ENCODE results near the gene TRANK1.
A peak's percentile ranks its signal among the peaks of the same experiment; 100 is the strongest.

TRANK1 gene

GRCh38 chr3:36876181-36876936 lies 68.5 kb downstream of the TRANK1 start:
- no peaks in the 10 kb centered on the region for H3K36me3 ChIP-seq (ENCODE audit: insufficient read depth)
- H3K27me3 ChIP-seq (ENCODE audit: insufficient read depth, low read depth), result no peaks in the 10 kb centered on the region
- H3K27ac ChIP-seq, result peak overlapping the region; percentile 58
- peak overlapping the region; percentile 7; the same call in 1 of the 2 replicates for H2AFZ ChIP-seq (ENCODE audit: low read depth)
- peak overlapping the region; percentile 9; the same call in 1 of the 2 replicates for H3K9ac ChIP-seq
- H4K20me1 ChIP-seq (ENCODE audit: insufficient read depth), result no peaks in the 10 kb centered on the region
- TF ChIP-seq, protein P1, sequence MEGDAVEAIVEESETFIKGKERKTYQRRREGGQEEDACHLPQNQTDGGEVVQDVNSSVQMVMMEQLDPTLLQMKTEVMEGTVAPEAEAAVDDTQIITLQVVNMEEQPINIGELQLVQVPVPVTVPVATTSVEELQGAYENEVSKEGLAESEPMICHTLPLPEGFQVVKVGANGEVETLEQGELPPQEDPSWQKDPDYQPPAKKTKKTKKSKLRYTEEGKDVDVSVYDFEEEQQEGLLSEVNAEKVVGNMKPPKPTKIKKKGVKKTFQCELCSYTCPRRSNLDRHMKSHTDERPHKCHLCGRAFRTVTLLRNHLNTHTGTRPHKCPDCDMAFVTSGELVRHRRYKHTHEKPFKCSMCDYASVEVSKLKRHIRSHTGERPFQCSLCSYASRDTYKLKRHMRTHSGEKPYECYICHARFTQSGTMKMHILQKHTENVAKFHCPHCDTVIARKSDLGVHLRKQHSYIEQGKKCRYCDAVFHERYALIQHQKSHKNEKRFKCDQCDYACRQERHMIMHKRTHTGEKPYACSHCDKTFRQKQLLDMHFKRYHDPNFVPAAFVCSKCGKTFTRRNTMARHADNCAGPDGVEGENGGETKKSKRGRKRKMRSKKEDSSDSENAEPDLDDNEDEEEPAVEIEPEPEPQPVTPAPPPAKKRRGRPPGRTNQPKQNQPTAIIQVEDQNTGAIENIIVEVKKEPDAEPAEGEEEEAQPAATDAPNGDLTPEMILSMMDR (conservative IDR thresholded peaks at IDR 0.05; ENCODE audit: low read depth, low read length), result no peak
- no peaks in the 10 kb centered on the region for H3K79me2 ChIP-seq (ENCODE audit: insufficient read depth, low read depth)
- H3K4me1 ChIP-seq (ENCODE audit: low read depth, poor library complexity, severe bottlenecking), result peaks cover 32% of the 10 kb centered on the region
- H3K4me2 ChIP-seq, result peak overlapping the region; percentile 49
- no peak overlapping the region for H3K4me3 ChIP-seq (IDR thresholded peaks at IDR 0.05; ENCODE audit: insufficient read depth, low read depth, low read length)

DNA sequence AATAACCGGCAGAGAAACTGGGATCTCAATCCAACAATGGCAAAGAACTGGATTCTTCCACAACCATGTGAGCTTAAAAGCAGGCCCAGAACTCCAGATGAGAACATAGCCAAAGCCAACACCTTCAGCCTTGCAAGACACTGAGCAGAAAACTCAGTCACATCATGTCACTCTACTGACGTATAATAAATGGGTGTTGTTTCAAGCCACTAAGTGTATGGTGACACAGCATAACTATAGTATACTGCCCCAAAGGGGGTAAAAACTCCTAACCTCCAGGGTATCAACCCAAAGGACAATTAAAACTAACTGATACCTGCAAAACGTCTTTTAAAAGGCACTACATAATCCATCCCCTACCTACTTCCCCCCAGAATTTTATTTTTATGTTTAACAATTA lies 69.5 kb downstream of the TRANK1 start:
- Histone ChIP-seq H3K4me2 (no peak overlapping the region), H4K20me1 (ENCODE audit: insufficient read depth) (no peaks in the 10 kb centered on the region), H2AFZ (ENCODE audit: low read depth) (no peak overlapping the region), H3K79me2 (ENCODE audit: insufficient read depth, low read depth) (no peaks in the 10 kb centered on the region), H3K27me3 (ENCODE audit: insufficient read depth, low read depth) (no peaks in the 10 kb centered on the region), H3K27ac (no peak overlapping the region), H3K4me3 (IDR thresholded peaks at IDR 0.05; ENCODE audit: insufficient read depth, low read depth, low read length) (no peak overlapping the region), H3K36me3 (ENCODE audit: insufficient read depth) (no peaks in the 10 kb centered on the region), H3K9ac (no peak overlapping the region), H3K4me1 (ENCODE audit: low read depth, poor library complexity, severe bottlenecking) (peaks cover 32% of the 10 kb centered on the region)
- TF ChIP-seq, protein P1 (conservative IDR thresholded peaks at IDR 0.05; ENCODE audit: low read depth, low read length), result no peak

GRCh38 chr3:36874424-36874823 lies 70.4 kb downstream of the TRANK1 start:
- Histone ChIP-seq H2AFZ (ENCODE audit: low read depth) (no peak overlapping the region), H3K4me1 (ENCODE audit: low read depth, poor library complexity, severe bottlenecking) (peaks cover 32% of the 10 kb centered on the region), H3K4me3 (IDR thresholded peaks at IDR 0.05; ENCODE audit: insufficient read depth, low read depth, low read length) (no peak overlapping the region), H4K20me1 (ENCODE audit: insufficient read depth) (no peaks in the 10 kb centered on the region), H3K79me2 (ENCODE audit: insufficient read depth, low read depth) (no peaks in the 10 kb centered on the region), H3K27ac (no peak overlapping the region), H3K4me2 (no peak overlapping the region), H3K27me3 (ENCODE audit: insufficient read depth, low read depth) (no peaks in the 10 kb centered on the region), H3K9ac (no peak overlapping the region), H3K36me3 (ENCODE audit: insufficient read depth) (no peaks in the 10 kb centered on the region)
- TF ChIP-seq, protein P1 (conservative IDR thresholded peaks at IDR 0.05; ENCODE audit: low read depth, low read length), result no peak

- Histone ChIP-seq H3K36me3 (ENCODE audit: insufficient read depth) (no peaks in the 10 kb centered on the region), H3K79me2 (ENCODE audit: insufficient read depth, low read depth) (no peaks in the 10 kb centered on the region), H2AFZ (ENCODE audit: low read depth) (no peak overlapping the region), H3K27me3 (ENCODE audit: insufficient read depth, low read depth) (no peaks in the 10 kb centered on the region), H3K4me3 (IDR thresholded peaks at IDR 0.05; ENCODE audit: insufficient read depth, low read depth, low read length) (no peak overlapping the region), H3K4me1 (ENCODE audit: low read depth, poor library complexity, severe bottlenecking) (peaks cover 17% of the 10 kb centered on the region), H3K4me2 (no peak overlapping the region), H4K20me1 (ENCODE audit: insufficient read depth) (no peaks in the 10 kb centered on the region), H3K9ac (no peak overlapping the region), H3K27ac (no peak overlapping the region)
- TF ChIP-seq, protein P1 (conservative IDR thresholded peaks at IDR 0.05; ENCODE audit: low read depth, low read length), result no peak
Observed at GRCh38 chr3:36871379-36872126, 73.3 kb downstream of the TRANK1 start.

Data from KMS-11 (cell line).